NCI-H345 treated with DMSO at 0.1 percent for 48 hours (cell line): Measurements from ENCODE around the gene MPZL2.
"Not testable (repeated sequence)": the region's sequence is repeated elsewhere in the genome, so short reads cannot be mapped to it uniquely, and the experiment has no call there.

Experiments used
- DNase-seq: peaks from one replicate; lab custom pipeline; 2025; ENCODE audit not compliant: unreplicated experiment; lab: John Stamatoyannopoulos, UW

The MPZL2 gene

GRCh38 chr11:118263695-118264568 is at the start of gene MPZL2:
TSS of gene MPZL2 (minus strand) at chr11:118264297. CDS start at chr11:118264153, 144 bp downstream.
- no peak for DNase-seq

- DNase-seq: no peak
These were observed 49.1 kb upstream of the MPZL2 start for GRCh38 chr11:118313242-118313641.

GRCh38 chr11:118312328-118312727 is 48.2 kb upstream of the MPZL2 start:
- no peak for DNase-seq

- no peak for DNase-seq
These were observed 47.4 kb upstream of the MPZL2 start for GRCh38 chr11:118311518-118311917.

- DNase-seq: no peak
These were observed 46.8 kb upstream of the MPZL2 start for GRCh38 chr11:118310781-118311485.

- no peak for DNase-seq
These were observed 46.2 kb upstream of the MPZL2 start for GRCh38 chr11:118310271-118310670.

GRCh38 chr11:118308995-118309528 is 45.0 kb upstream of the MPZL2 start:
- DNase-seq: not testable (repeated sequence)

GRCh38 chr11:118306556-118306955 is 42.5 kb upstream of the MPZL2 start:
- no peak for DNase-seq

GRCh38 chr11:118305726-118306125 is 41.6 kb upstream of the MPZL2 start:
- no peak for DNase-seq

- no peak for DNase-seq
These were observed 40.6 kb upstream of the MPZL2 start, which contains the start of gene CD3E for GRCh38 chr11:118304568-118305248. TSS of gene CD3E (plus strand) at chr11:118304730. CDS start at chr11:118304953, 223 bp downstream.

- DNase-seq: no peak
These were observed 40.1 kb upstream of the MPZL2 start for GRCh38 chr11:118304227-118304567.

GRCh38 chr11:118301600-118302195 is 37.6 kb upstream of the MPZL2 start:
- no peak for DNase-seq

- DNase-seq: no peak
These were observed 31.8 kb upstream of the MPZL2 start for GRCh38 chr11:118295815-118296454.

GRCh38 chr11:118295199-118295598 is 31.1 kb upstream of the MPZL2 start:
- DNase-seq: no peak

GRCh38 chr11:118294053-118294452 is 30.0 kb upstream of the MPZL2 start:
- DNase-seq: no peak

GRCh38 chr11:118291477-118292135 is 27.5 kb upstream of the MPZL2 start:
- DNase-seq: no peak

- no peak for DNase-seq
These were observed 26.8 kb upstream of the MPZL2 start for GRCh38 chr11:118290923-118291322.

GRCh38 chr11:118289401-118289800 is 25.3 kb upstream of the MPZL2 start:
- DNase-seq: no peak

- DNase-seq: no peak
These were observed 22.9 kb upstream of the MPZL2 start for GRCh38 chr11:118287006-118287405.

- no peak for DNase-seq
These were observed 22.4 kb upstream of the MPZL2 start for GRCh38 chr11:118286545-118286944.
